ENCODE results near the gene ANKLE2. TPM values are rescaled to one million over a fixed set of nuclear protein-coding genes. Genes with fewer than 3 reads are reported as not detected.

Gene ANKLE2
- total and polyA plus RNA-seq, 10 of the 15 experiments (the other 5 are each of a cell fraction or from before 2014, with no cell fraction given): 4.3 to 89.4 (median 53.0) TPM

DNA sequence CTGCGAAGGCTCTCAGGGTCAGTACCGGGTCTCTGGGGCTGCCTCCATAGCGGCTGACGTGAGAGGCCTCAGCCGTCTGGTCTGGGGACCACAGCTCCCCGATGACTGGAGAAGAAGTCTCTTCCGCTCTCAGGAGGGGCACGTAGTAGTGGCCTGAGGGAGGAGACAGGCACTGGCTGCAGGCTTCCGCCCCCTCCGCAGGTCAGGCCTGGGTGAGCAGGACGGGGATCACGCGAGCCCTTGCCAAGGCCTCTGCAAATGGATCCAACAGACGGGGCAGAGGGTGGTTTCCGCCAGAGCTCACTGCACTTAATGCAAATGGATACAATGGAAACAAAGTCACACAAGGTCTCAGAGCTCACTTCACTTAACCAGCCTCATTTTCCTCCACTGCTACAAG is 24.7 kb downstream of the ANKLE2 start:
- Histone ChIP-seq H3K27me3 (replicated peaks in 1 of 2; ENCODE audit: control insufficient read depth in 2 of 2, insufficient read depth in 2 of 2, low read length in 1 of 2) (no peaks in the 10 kb centered on the region), H3K4me2 (ENCODE audit: control insufficient read depth, insufficient read depth) (no peak overlapping the region), H3K4me3 (no peak overlapping the region), H3K9me3 (replicated peaks; ENCODE audit: control insufficient read depth, insufficient read depth, low read length) (no peaks in the 10 kb centered on the region), H2AFZ (ENCODE audit: control insufficient read depth, low read depth, low read length) (no peak overlapping the region), H3K4me1 (ENCODE audit: control insufficient read depth, insufficient read depth, low read length) (no peaks in the 10 kb centered on the region), H4K20me1 (ENCODE audit: control insufficient read depth, insufficient read depth) (no peaks in the 10 kb centered on the region), H3K9ac (ENCODE audit: control insufficient read depth, insufficient read depth, low read length) (no peak overlapping the region), H3K36me3 (ENCODE audit: control insufficient read depth in 2 of 2, insufficient read depth in 2 of 2, low read length in 1 of 2) (peaks cover 40% of the 10 kb centered on the region in 2 experiments), H3K27ac (ENCODE audit: control insufficient read depth, insufficient read depth) (no peak overlapping the region), H3K79me2 (ENCODE audit: control insufficient read depth, insufficient read depth, low read length) (no peaks in the 10 kb centered on the region)
- in situ Hi-C loops (cut with MboI) (no loop called here), intact Hi-C loops (cut with micrococcal nuclease; ENCODE audit: unreplicated experiment) (no loop called here)
- no TSS peak for BruUV-seq (replicated peaks)
- ChIA-PET SMC1A (ENCODE audit: uncharacterized antibody, unreplicated experiment) (no interaction called here), RAD21 (ENCODE audit: unreplicated experiment) (no interaction called here), CTCF (interaction anchor here (0.7 kb wide), 1 partner anchor 91 kb away, joined by 3 read pairs; no protein-coding TSS in a partner anchor), POLR2A (no interaction called here)
- no peak for ATAC-seq
- no peak for FAIRE-seq
- DNase-seq (ENCODE audit: low read depth, low spot score): no peak
- WGBS (ENCODE audit: insufficient coverage, insufficient replicate concordance, low lambda C conversion rate, missing lambda C conversion rate): over 99% methylated on average over 15 of the region's 15 CpGs
- no peak for TF ChIP-seq STAT3 (IDR thresholded peaks at IDR 0.05; ENCODE audit: low read depth, low read length)
- TF ChIP-seq KDM1A (IDR thresholded peaks at IDR 0.05; ENCODE audit: borderline replicate concordance): no peak
- no peak for TF ChIP-seq IKZF1 (conservative IDR thresholded peaks at IDR 0.05)
- no peak for TF ChIP-seq NR2C1 (IDR thresholded peaks at IDR 0.05)
- no peak for TF ChIP-seq NBN (IDR thresholded peaks at IDR 0.05)
- no peak for TF ChIP-seq BHLHE40 (IDR thresholded peaks at IDR 0.05; ENCODE audit: borderline replicate concordance in 1 of 2, low read depth in 2 of 2, low read length in 1 of 2)
- TF ChIP-seq RBBP5 (conservative IDR thresholded peaks at IDR 0.05): no peak
- TF ChIP-seq, protein P1, sequence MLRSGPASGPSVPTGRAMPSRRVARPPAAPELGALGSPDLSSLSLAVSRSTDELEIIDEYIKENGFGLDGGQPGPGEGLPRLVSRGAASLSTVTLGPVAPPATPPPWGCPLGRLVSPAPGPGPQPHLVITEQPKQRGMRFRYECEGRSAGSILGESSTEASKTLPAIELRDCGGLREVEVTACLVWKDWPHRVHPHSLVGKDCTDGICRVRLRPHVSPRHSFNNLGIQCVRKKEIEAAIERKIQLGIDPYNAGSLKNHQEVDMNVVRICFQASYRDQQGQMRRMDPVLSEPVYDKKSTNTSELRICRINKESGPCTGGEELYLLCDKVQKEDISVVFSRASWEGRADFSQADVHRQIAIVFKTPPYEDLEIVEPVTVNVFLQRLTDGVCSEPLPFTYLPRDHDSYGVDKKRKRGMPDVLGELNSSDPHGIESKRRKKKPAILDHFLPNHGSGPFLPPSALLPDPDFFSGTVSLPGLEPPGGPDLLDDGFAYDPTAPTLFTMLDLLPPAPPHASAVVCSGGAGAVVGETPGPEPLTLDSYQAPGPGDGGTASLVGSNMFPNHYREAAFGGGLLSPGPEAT (IDR thresholded peaks at IDR 0.05; ENCODE audit: low read depth): no peak
- no peak for TF ChIP-seq FOS (IDR thresholded peaks at IDR 0.05; ENCODE audit: borderline replicate concordance, extremely low read depth, insufficient read length)
- no peak for TF ChIP-seq YY1 (IDR thresholded peaks at IDR 0.05; ENCODE audit: low read depth, low read length)
- TF ChIP-seq, protein P2, sequence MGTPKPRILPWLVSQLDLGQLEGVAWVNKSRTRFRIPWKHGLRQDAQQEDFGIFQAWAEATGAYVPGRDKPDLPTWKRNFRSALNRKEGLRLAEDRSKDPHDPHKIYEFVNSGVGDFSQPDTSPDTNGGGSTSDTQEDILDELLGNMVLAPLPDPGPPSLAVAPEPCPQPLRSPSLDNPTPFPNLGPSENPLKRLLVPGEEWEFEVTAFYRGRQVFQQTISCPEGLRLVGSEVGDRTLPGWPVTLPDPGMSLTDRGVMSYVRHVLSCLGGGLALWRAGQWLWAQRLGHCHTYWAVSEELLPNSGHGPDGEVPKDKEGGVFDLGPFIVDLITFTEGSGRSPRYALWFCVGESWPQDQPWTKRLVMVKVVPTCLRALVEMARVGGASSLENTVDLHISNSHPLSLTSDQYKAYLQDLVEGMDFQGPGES (IDR thresholded peaks at IDR 0.05): no peak
- no peak for TF ChIP-seq BCLAF1 (IDR thresholded peaks at IDR 0.05)
- TF ChIP-seq CBFB (IDR thresholded peaks at IDR 0.05; ENCODE audit: low read depth): no peak
- TF ChIP-seq TARDBP (IDR thresholded peaks at IDR 0.05; ENCODE audit: borderline replicate concordance): no peak
- TF ChIP-seq TAF1 (IDR thresholded peaks at IDR 0.05; ENCODE audit: borderline replicate concordance, low read depth, low read length): no peak
- no peak for TF ChIP-seq SKIL (IDR thresholded peaks at IDR 0.05; ENCODE audit: low read depth, poor library complexity, severe bottlenecking)
